Trophoblast cell (in vitro differentiated cells and primary cell): Measurements from ENCODE around the gene PRPF40A.

Experiments
- DNase-seq, 2 donors: peaks; one replicate each; pipeline ENCODE4 v3.0.0-alpha.2; 2016
- H2AFZ ChIP-seq: 2 replicates; pipeline ENCODE4 v1.6.1; 2013; ENCODE audit warnings: low read length, moderate library complexity, mild to moderate bottlenecking; ENCODE audit not compliant: insufficient read depth, poor library complexity
- H2AK5ac ChIP-seq: 2 replicates; pipeline ENCODE4 v1.6.1; 2013; ENCODE audit warnings: mild to moderate bottlenecking, low read length
- H2BK120ac ChIP-seq: 2 replicates; pipeline ENCODE4 v1.6.1; 2013; ENCODE audit warnings: low read length, mild to moderate bottlenecking, moderate library complexity; ENCODE audit not compliant: insufficient read depth, poor library complexity
- H2BK12ac ChIP-seq: 2 replicates; pipeline ENCODE4 v1.6.1; 2013; ENCODE audit warnings: mild to moderate bottlenecking, low read length, moderate library complexity
- H2BK5ac ChIP-seq: 2 replicates; pipeline ENCODE4 v1.6.1; 2013; ENCODE audit warnings: low read length, low read depth, moderate library complexity, mild to moderate bottlenecking; ENCODE audit not compliant: poor library complexity
- H3K14ac ChIP-seq: 2 replicates; pipeline ENCODE4 v1.6.1; 2013; ENCODE audit warnings: mild to moderate bottlenecking, low read length
- H3K18ac ChIP-seq: 2 replicates; pipeline ENCODE4 v1.6.1; 2013; ENCODE audit warnings: mild to moderate bottlenecking, low read length
- H3K23ac ChIP-seq: 2 replicates; pipeline ENCODE4 v1.6.1; 2013; ENCODE audit warnings: low read length
- H3K27ac ChIP-seq: 2 replicates; pipeline ENCODE4 v1.5.1; 2013; ENCODE audit warnings: low read depth, mild to moderate bottlenecking, inconsistent platforms, low read length, moderate library complexity
- H3K27me3 ChIP-seq: 2 replicates; pipeline ENCODE4 v1.6.1; 2013; ENCODE audit warnings: inconsistent platforms, mild to moderate bottlenecking, low read length, moderate library complexity; ENCODE audit not compliant: insufficient read depth
- H3K36me3 ChIP-seq, 2 experiments: 1 replicate in 1 of 2; 2 replicates in 1 of 2; pipeline ENCODE4 v1.6.1; 2013; ENCODE audit warnings: low read length in 2 of 2, mild to moderate bottlenecking in 2 of 2, moderate library complexity in 1 of 2; ENCODE audit not compliant: insufficient read depth in 2 of 2, control insufficient read depth in 1 of 2
- H3K4ac ChIP-seq: 2 replicates; pipeline ENCODE4 v1.6.1; 2013; ENCODE audit warnings: low read depth, mild to moderate bottlenecking, low read length, moderate library complexity
- H3K4me1 ChIP-seq, 2 experiments: 1 replicate in 1 of 2; 2 replicates in 1 of 2; pipeline ENCODE4 v1.6.1; 2013; ENCODE audit warnings: low read length in 2 of 2, mild to moderate bottlenecking in 2 of 2, moderate library complexity in 1 of 2; ENCODE audit not compliant: insufficient read depth in 2 of 2, control insufficient read depth in 1 of 2
- H3K4me2 ChIP-seq: 2 replicates; pipeline ENCODE4 v1.6.1; 2013; ENCODE audit warnings: inconsistent platforms, mild to moderate bottlenecking, low read length, moderate library complexity
- H3K4me3 ChIP-seq: 2 replicates; pipeline ENCODE4 v1.5.1; 2013; ENCODE audit warnings: mild to moderate bottlenecking, low read depth, low read length, inconsistent platforms
- H3K79me1 ChIP-seq: one replicate; pipeline ENCODE4 v1.6.1; 2013; ENCODE audit warnings: low read length
- H3K79me2 ChIP-seq: 2 replicates; pipeline ENCODE4 v1.6.1; 2013; ENCODE audit warnings: low read length, mild to moderate bottlenecking; ENCODE audit not compliant: control insufficient read depth, insufficient read depth, poor library complexity
- H3K9ac ChIP-seq: 2 replicates; pipeline ENCODE4 v1.6.1; 2013; ENCODE audit warnings: mild to moderate bottlenecking, low read length
- H3K9me3 ChIP-seq: 2 replicates; pipeline ENCODE4 v1.6.1; 2013; ENCODE audit warnings: low read depth, mild to moderate bottlenecking, control low read depth, inconsistent platforms, low read length; ENCODE audit not compliant: insufficient read depth
- H4K12ac ChIP-seq: 2 replicates; pipeline ENCODE4 v1.6.1; 2013; ENCODE audit warnings: low read depth, mild to moderate bottlenecking, low read length, moderate library complexity
- H4K8ac ChIP-seq: 2 replicates; pipeline ENCODE4 v1.6.1; 2013; ENCODE audit warnings: low read depth, mild to moderate bottlenecking, low read length, moderate library complexity
- H4K91ac ChIP-seq: one replicate; pipeline ENCODE4 v1.6.1; 2013; ENCODE audit warnings: low read depth, mild to moderate bottlenecking, low read length, moderate library complexity
- WGBS: extraction: QIAGEN DNeasy Blood & Tissue Kit; methylation state at CpG from one replicate; pipeline ENCODE4 v1.1.7; 2013; ENCODE audit warnings: missing lambda C conversion rate; ENCODE audit not compliant: insufficient read length, insufficient coverage; ENCODE audit errors: extremely low coverage; 5-methylcytosine and 5-hydroxymethylcytosine counted together

PRPF40A gene

DNA sequence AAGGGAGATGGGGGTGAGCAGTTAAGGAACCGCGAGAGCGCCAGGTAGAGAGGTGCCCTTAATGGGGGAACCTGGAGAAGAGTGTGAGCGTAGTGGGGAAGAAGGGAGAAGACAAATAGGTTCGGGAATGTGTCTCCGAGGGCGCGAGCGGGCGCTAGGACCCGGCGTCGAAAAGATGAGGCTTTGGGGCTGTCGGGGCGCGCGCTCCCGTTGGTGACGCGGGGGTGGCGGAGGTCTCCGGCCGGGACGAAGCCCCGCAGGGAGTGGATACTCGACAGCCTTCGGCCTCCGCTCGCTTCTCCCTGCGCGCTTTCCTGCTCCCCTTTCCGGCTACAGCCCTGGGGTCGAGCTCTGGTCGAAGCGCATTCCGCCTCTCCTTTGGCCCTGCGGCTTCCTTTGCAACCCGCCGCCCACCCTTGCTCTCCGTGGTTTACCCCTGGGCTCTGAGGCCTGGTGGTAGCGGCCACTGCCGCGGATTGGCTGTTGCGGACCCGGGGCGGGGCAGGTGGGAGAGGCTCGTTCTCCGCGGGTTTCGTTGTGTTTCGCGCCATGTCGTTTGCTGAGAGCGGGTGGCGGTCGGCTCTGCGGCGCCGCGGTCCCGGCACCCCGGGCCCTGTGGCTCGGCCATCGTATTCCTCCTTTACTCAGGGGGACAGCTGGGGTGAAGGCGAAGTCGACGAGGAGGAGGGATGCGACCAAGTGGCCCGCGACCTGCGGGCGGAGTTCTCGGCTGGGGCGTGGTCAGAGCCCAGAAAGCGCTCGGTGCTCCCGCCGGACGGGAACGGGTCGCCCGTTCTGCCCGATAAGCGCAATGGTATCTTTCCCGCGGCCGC lies 1.0 kb upstream of the PRPF40A start, which contains the start of gene ARL6IP6:
Gene ARL6IP6 (plus strand): TSS at position 545 of the 833 bp plus-strand sequence. CDS start 5 bp downstream, at position 550.
- H3K4me3 ChIP-seq: peak within 1 kb of the TSS; percentile 97
- H3K27ac ChIP-seq: peak within 1 kb of the TSS; percentile 96
- H3K4me2 ChIP-seq: peak within 1 kb of the TSS; percentile 61
- H4K91ac ChIP-seq: peak within 1 kb of the TSS; percentile 92
- peak within 1 kb of the TSS; percentile 94 for H2AFZ ChIP-seq
- no peaks in the 10 kb centered on the region for H3K27me3 ChIP-seq
- peak within 1 kb of the TSS; percentile 96 for H3K18ac ChIP-seq
- H3K4me1 ChIP-seq: peaks cover 0 to 5% of the 10 kb centered on the region in 2 experiments
- H3K36me3 ChIP-seq: peaks cover 0 to 2% of the 10 kb centered on the region in 2 experiments
- DNase-seq: peak; percentile 90 to 95
- H3K14ac ChIP-seq: peak within 1 kb of the TSS; percentile 92
- H4K8ac ChIP-seq: peak within 1 kb of the TSS; percentile 93
- H4K12ac ChIP-seq: peak within 1 kb of the TSS; percentile 83
- peak within 1 kb of the TSS; percentile 87 for H3K4ac ChIP-seq
- peaks cover 17% of the 10 kb centered on the region for H3K79me1 ChIP-seq
- peak within 1 kb of the TSS; percentile 94 for H2BK120ac ChIP-seq
- H3K9ac ChIP-seq: peak within 1 kb of the TSS; percentile 96
- H2BK12ac ChIP-seq: peak within 1 kb of the TSS; percentile 33
- H3K23ac ChIP-seq: no peak within 1 kb of the TSS
- H2AK5ac ChIP-seq: peak within 1 kb of the TSS; percentile 35
- no CpG with 5 or more reads among the region's 87 CpGs for WGBS
- peaks cover 15% of the 10 kb centered on the region for H3K79me2 ChIP-seq
- no peaks in the 10 kb centered on the region for H3K9me3 ChIP-seq
- peak within 1 kb of the TSS; percentile 97 for H2BK5ac ChIP-seq

DNA sequence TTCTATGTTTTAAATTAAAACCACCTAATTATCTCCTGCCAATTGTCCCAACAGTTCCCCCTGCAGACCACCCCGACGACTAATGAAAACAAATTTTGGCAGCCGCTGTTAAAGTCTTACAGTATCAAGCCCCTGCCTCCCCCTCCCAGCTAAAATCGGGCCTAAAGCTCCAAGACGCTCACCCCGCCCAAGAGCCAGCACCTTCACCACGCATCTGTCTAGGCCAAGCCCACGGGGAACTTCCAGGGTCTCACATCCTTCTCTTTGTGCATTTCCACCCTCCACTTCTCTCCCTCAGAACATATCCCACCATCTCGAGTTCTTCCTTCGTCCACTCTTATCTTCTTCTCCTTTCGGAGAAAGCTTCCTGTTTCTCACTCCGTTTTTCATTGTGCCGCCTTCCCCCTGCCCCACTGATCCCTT lies 445 bp downstream of the PRPF40A start:
- Histone ChIP-seq H3K14ac (peak overlapping the region; percentile 83), H2BK5ac (peak overlapping the region; percentile 68), H4K12ac (peak overlapping the region; percentile 94), H3K4me3 (peak overlapping the region; percentile 98), H3K36me3 (peaks cover 2 to 3% of the 10 kb centered on the region in 2 experiments), H3K79me2 (peaks cover 15% of the 10 kb centered on the region), H4K91ac (peak overlapping the region; percentile 78), H3K4me2 (peak overlapping the region; percentile 59), H3K23ac (no peak overlapping the region), H2AK5ac (peak overlapping the region; percentile 13), H3K4me1 (peaks cover 0 to 5% of the 10 kb centered on the region in 2 experiments), H2BK120ac (peak overlapping the region; percentile 54), H3K9me3 (no peaks in the 10 kb centered on the region), H2BK12ac (no peak overlapping the region), H2AFZ (peak overlapping the region; percentile 19), H3K18ac (peak overlapping the region; percentile 65), H3K27me3 (no peaks in the 10 kb centered on the region), H3K4ac (peak overlapping the region; percentile 64), H4K8ac (peak overlapping the region; percentile 90), H3K27ac (peak overlapping the region; percentile 77), H3K79me1 (peaks cover 17% of the 10 kb centered on the region), H3K9ac (peak overlapping the region; percentile 99)
- no CpG with 5 or more reads among the region's 13 CpGs for WGBS
- DNase-seq: peak; percentile 3 to 36

DNA sequence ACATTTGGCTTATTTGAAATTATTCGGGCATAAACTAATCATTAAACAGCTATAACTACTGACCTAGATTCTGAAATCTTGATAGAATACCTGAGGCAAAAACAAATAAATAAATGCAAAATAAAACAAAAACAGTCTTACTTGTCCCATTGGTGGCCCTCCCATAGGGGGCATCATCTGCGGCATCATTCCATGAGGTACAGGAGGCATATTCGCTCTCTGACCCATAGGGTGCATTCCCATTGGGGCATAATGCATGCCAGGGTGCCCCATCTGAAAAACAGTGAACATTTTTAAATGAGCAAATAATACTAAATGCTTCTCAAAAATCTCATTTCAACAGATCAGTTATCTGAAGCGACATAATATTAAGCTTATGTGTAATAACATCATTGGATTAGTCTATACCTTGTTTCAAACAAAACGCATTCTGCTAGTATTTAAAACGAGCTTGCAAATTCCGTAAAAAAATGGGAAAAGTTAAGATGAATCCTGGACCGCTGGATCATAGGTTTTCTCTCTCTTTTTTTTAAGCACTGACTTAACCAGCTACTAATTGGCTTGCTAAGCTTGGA lies 1.3 kb downstream of the PRPF40A start:
- peaks cover 0 to 5% of the 10 kb centered on the region in 2 experiments for H3K4me1 ChIP-seq
- H2AFZ ChIP-seq: no peak overlapping the region
- H3K14ac ChIP-seq: no peak overlapping the region
- no peak overlapping the region for H2BK120ac ChIP-seq
- no peak overlapping the region for H3K23ac ChIP-seq
- H3K27me3 ChIP-seq: no peaks in the 10 kb centered on the region
- no peak overlapping the region for H3K18ac ChIP-seq
- H2BK5ac ChIP-seq: no peak overlapping the region
- H3K4ac ChIP-seq: peak overlapping the region; percentile 97
- no peak overlapping the region for H4K8ac ChIP-seq
- H3K9ac ChIP-seq: no peak overlapping the region
- DNase-seq: no peak
- peaks cover 2 to 5% of the 10 kb centered on the region in 2 experiments for H3K36me3 ChIP-seq
- no peak overlapping the region for H3K4me3 ChIP-seq
- peaks cover 15% of the 10 kb centered on the region for H3K79me2 ChIP-seq
- H3K9me3 ChIP-seq: no peaks in the 10 kb centered on the region
- H4K12ac ChIP-seq: no peak overlapping the region
- H3K79me1 ChIP-seq: peaks cover 17% of the 10 kb centered on the region
- H2BK12ac ChIP-seq: no peak overlapping the region
- no CpG with 5 or more reads among the region's 8 CpGs for WGBS
- H3K4me2 ChIP-seq: peak overlapping the region; percentile 78
- no peak overlapping the region for H4K91ac ChIP-seq
- H2AK5ac ChIP-seq: no peak overlapping the region
- no peak overlapping the region for H3K27ac ChIP-seq

DNA sequence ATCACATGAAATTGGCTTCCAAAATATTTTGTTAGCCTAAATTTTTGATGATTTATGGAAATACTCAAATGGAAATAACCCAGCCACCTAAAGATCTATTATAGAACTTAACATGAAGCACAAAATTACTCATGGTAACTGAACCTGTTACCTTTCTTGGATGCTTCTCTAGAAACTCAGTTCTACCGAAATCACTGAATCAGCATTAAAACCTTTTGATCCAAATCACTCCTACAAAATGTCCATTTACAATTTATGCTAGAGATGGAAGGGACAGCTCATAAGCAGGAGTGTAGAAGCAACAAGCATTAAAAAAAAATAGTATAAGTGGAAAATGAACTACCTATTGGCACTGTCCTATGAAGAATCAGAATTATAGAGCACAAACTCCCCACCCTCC lies 2.1 kb downstream of the PRPF40A start:
- no peaks in the 10 kb centered on the region for H3K27me3 ChIP-seq
- H2BK5ac ChIP-seq: no peak overlapping the region
- peaks cover 0 to 2% of the 10 kb centered on the region in 2 experiments for H3K4me1 ChIP-seq
- H3K23ac ChIP-seq: no peak overlapping the region
- peaks cover 2 to 5% of the 10 kb centered on the region in 2 experiments for H3K36me3 ChIP-seq
- H3K18ac ChIP-seq: no peak overlapping the region
- H3K79me1 ChIP-seq: peaks cover 17% of the 10 kb centered on the region
- H4K8ac ChIP-seq: no peak overlapping the region
- DNase-seq: no peak
- no peak overlapping the region for H4K91ac ChIP-seq
- no peak overlapping the region for H3K4me2 ChIP-seq
- no peak overlapping the region for H2AK5ac ChIP-seq
- no peak overlapping the region for H3K27ac ChIP-seq
- H3K4ac ChIP-seq: peak overlapping the region; percentile 56
- H2BK120ac ChIP-seq: no peak overlapping the region
- no peak overlapping the region for H3K9ac ChIP-seq
- peaks cover 15% of the 10 kb centered on the region for H3K79me2 ChIP-seq
- no peak overlapping the region for H3K14ac ChIP-seq
- no peak overlapping the region for H4K12ac ChIP-seq
- H3K4me3 ChIP-seq: no peak overlapping the region
- H2BK12ac ChIP-seq: no peak overlapping the region
- WGBS: no CpG with 5 or more reads among the region's 1 CpG
- no peaks in the 10 kb centered on the region for H3K9me3 ChIP-seq
- no peak overlapping the region for H2AFZ ChIP-seq
